K562 (cell line): ENCODE data around the gene CHMP5. TPM values are rescaled to one million over a fixed set of nuclear protein-coding genes. Genes with fewer than 3 reads are reported as not detected.
A peak's percentile ranks its signal among the peaks of the same experiment; 100 is the strongest.

ENCODE experiments used
- CBFB ChIP-seq: sonication (generic); formaldehyde crosslinking; IDR thresholded peaks from 2 replicates; pipeline ENCODE4 v1.4.0; 2020; ENCODE audit warnings: mild to moderate bottlenecking, missing genetic modification reagents
- HCFC1 ChIP-seq: IDR thresholded peaks from 2 replicates; pipeline ENCODE4 v1.6.1; 2012; ENCODE audit warnings: low read depth, low read length, improper control_type of control experiment
- JUND ChIP-seq, 2 experiments: IDR thresholded peaks; 2 replicates in 1 of 2; 3 replicates in 1 of 2; pipeline ENCODE4 v1.6.1; 2011; ENCODE audit warnings: borderline replicate concordance in 2 of 2, low read depth in 2 of 2, low read length in 2 of 2, improper control_type of control experiment in 1 of 2, missing biosample characterization in 1 of 2, missing genetic modification characterization in 1 of 2, missing genetic modification reagents in 1 of 2
- KDM5B ChIP-seq: fragments of 200-600 bp; sonication (generic); IDR thresholded peaks from 2 replicates; pipeline ENCODE4 v1.6.1; 2012; ENCODE audit warnings: low read depth, mild to moderate bottlenecking, moderate library complexity, low read length, control low read depth, inconsistent platforms; ENCODE audit not compliant: insufficient replicate concordance
- PHF8 ChIP-seq: fragments of 200-600 bp; sonication (generic); IDR thresholded peaks from 2 replicates; pipeline ENCODE4 v1.6.1; 2012; ENCODE audit warnings: mixed run types, mild to moderate bottlenecking, inconsistent platforms, low read length, moderate library complexity, borderline replicate concordance
- PML ChIP-seq: IDR thresholded peaks from 2 replicates; pipeline ENCODE4 v1.6.1; 2012; ENCODE audit warnings: low read length, inconsistent platforms
- POLR2G ChIP-seq: fragments of 200-400 bp; formaldehyde crosslinking; IDR thresholded peaks from 2 replicates; pipeline ENCODE4 v1.6.1; 2017; ENCODE audit warnings: low read depth, mild to moderate bottlenecking, antibody characterized with exemption, low read length, moderate library complexity
- RBFOX2 ChIP-seq: fragments of 200-400 bp; formaldehyde crosslinking; IDR thresholded peaks from 2 replicates; pipeline ENCODE4 v1.6.1; 2017; ENCODE audit warnings: low read depth, mild to moderate bottlenecking, low read length, moderate library complexity
- SIRT6 ChIP-seq: IDR thresholded peaks from one replicate; pipeline ENCODE4 v1.6.1; 2012; ENCODE audit warnings: low read depth, mild to moderate bottlenecking, control low read depth, inconsistent platforms, low read length, moderate library complexity
- ZBTB7A ChIP-seq: IDR thresholded peaks from 2 replicates; pipeline ENCODE4 v1.6.1; 2011; ENCODE audit warnings: low read depth, mild to moderate bottlenecking, low read length, moderate library complexity, borderline replicate concordance; ENCODE audit not compliant: control insufficient read depth
- ZFX ChIP-seq: sonication (generic); formaldehyde crosslinking; IDR thresholded peaks from 2 replicates; pipeline ENCODE4 v1.8.0; 2022; ENCODE audit warnings: mild to moderate bottlenecking, missing genetic modification reagents, moderate library complexity
- ZNF174 ChIP-seq: fragments of 250-450 bp; sonication (Bioruptor Pico); IDR thresholded peaks from 2 replicates; pipeline ENCODE4 v1.4.0; 2020; ENCODE audit warnings: mild to moderate bottlenecking
- ZNF780A ChIP-seq: fragments of 250-450 bp; sonication (Bioruptor Pico); IDR thresholded peaks from 2 replicates; pipeline ENCODE4 v1.5.0; 2021; ENCODE audit warnings: mild to moderate bottlenecking
- polyA plus RNA-seq, 8 experiments: library from polyadenylated mRNA; depleted of rRNA in 4 of 8; stranded (reverse) in 5 of 8; unstranded in 3 of 8; fragments of >200 nt; fragmentation: Nextera tagmentation in 2 of 8; fragmentation: Illumina TruSeq in 1 of 8; extraction: Ambion mirVana in 2 of 8; extraction: Trizol in 1 of 8; gene quantifications; 2 replicates each; pipeline versions ENCODE4 v1.2.1 to v1.2.3, GENCODE V29; 2011 to 2014; ENCODE audit warnings: inconsistent platforms in 1 of 8, missing spikeins in 1 of 8
- total RNA-seq, 7 experiments: library from RNA; depleted of rRNA in 6 of 7; stranded (reverse); fragments of >200 nt in 6 of 7; fragmentation: Illumina TruSeq in 2 of 7; extraction: Trizol in 2 of 7; gene quantifications; 2 replicates each; pipeline versions ENCODE4 v1.2.1 to v1.2.3, GENCODE V29; 2011 to 2021; ENCODE audit warnings: low replicate concordance in 1 of 7
- TF ChIP-seq, protein P1 (sequence below), 2 experiments: IDR thresholded peaks; 2 replicates each; pipeline ENCODE4 v1.6.1; 2011; ENCODE audit warnings: borderline replicate concordance in 1 of 2, control low read depth in 1 of 2, low read depth in 1 of 2, low read length in 1 of 2, mild to moderate bottlenecking in 1 of 2, mixed read lengths in 1 of 2, moderate library complexity in 1 of 2; ENCODE audit not compliant: insufficient read depth in 1 of 2, insufficient read length in 1 of 2, poor library complexity in 1 of 2, severe bottlenecking in 1 of 2; ENCODE audit errors: extremely low read depth in 1 of 2
- TF ChIP-seq, protein P2 (sequence below): fragments of 150-350 bp; IDR thresholded peaks from 2 replicates; pipeline ENCODE4 v1.6.1; 2014; ENCODE audit warnings: low read depth, mild to moderate bottlenecking, low read length, borderline replicate concordance
- TF ChIP-seq, protein P3 (sequence below), 2 experiments: fragments of 450-650 bp in 1 of 2; sonication (generic) in 1 of 2; formaldehyde crosslinking in 1 of 2; IDR thresholded peaks in 1 of 2; conservative IDR thresholded peaks in 1 of 2; 2 replicates each; pipeline versions ENCODE4 v1.6.1 to v1.8.1; 2016 to 2023; ENCODE audit warnings: mild to moderate bottlenecking in 2 of 2, moderate library complexity in 2 of 2, inconsistent platforms in 1 of 2, missing genetic modification reagents in 1 of 2
- TF ChIP-seq, protein P4 (sequence below), 3 experiments: IDR thresholded peaks in 2 of 3; conservative IDR thresholded peaks in 1 of 3; 2 replicates each; pipeline ENCODE4 v1.5.1; 2011 to 2012; ENCODE audit warnings: low read length in 3 of 3, mild to moderate bottlenecking in 3 of 3, control low read depth in 2 of 3, improper control_type of control experiment in 1 of 3, inconsistent platforms in 1 of 3, low read depth in 1 of 3, mixed read lengths in 1 of 3, moderate library complexity in 1 of 3; ENCODE audit not compliant: insufficient read depth in 2 of 3

The CHMP5 gene
- total and polyA plus RNA-seq, 9 of the 15 experiments (the other 6 are each of a cell fraction or from before 2014, with no cell fraction given): 36.0 to 105 (median 54.9) TPM

DNA sequence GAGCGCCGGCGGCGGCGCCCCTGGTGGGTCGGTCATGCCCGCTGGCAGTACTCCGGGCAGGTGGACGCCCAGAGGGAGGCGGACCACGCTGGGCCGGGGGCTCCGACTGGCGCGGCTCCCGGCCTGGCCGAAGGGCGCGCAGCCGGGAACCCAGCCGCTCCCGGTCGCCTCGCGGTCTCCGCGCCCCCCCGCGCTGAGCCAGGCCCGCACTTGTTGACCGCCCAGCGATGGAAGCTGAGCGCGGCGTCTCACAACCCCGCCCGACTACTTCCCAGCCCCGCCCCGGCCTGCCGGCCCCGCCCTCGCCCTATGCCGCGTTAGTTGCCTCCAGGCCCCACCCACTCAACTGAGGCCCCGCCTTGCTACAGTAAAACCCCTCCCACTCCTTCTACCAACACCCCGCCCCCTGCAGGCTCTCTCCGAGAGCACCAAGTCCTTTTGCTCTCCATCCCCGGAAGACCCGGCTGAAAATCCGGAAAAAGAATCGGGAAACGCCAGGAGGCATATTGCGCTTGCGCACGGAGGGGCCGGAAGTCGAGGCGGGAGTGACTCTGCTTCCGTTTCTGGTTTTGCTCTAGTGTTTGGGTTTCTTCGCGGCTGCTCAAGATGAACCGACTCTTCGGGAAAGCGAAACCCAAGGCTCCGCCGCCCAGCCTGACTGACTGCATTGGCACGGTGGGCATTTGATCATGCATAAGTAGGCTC is at the start of gene CHMP5, which contains the start of gene BAG1 (continued):
- TF ChIP-seq, protein P1, sequence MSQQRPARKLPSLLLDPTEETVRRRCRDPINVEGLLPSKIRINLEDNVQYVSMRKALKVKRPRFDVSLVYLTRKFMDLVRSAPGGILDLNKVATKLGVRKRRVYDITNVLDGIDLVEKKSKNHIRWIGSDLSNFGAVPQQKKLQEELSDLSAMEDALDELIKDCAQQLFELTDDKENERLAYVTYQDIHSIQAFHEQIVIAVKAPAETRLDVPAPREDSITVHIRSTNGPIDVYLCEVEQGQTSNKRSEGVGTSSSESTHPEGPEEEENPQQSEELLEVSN (IDR thresholded peaks at IDR 0.05; ENCODE audit: borderline replicate concordance in 1 of 2, extremely low read depth in 1 of 2, insufficient read depth in 1 of 2, insufficient read length in 1 of 2, low read depth in 1 of 2, low read length in 1 of 2, poor library complexity in 1 of 2, severe bottlenecking in 1 of 2): peak in 1 of 2 experiments; percentile 20
- peak; percentile 53 for TF ChIP-seq ZFX (CRISPR knock-in tag)
- 0 out of 2 replicates have a peak, but pooled peaks have one; percentile 27 for TF ChIP-seq JUND (IDR thresholded peaks at IDR 0.05; ENCODE audit: borderline replicate concordance, low read depth, low read length)
- no peak for TF ChIP-seq JUND (tag; IDR thresholded peaks at IDR 0.05; ENCODE audit: borderline replicate concordance, low read depth, low read length)
- peak; percentile 93 for TF ChIP-seq POLR2G
- TF ChIP-seq CBFB (CRISPR knock-in tag): no peak
- TF ChIP-seq, protein P2, sequence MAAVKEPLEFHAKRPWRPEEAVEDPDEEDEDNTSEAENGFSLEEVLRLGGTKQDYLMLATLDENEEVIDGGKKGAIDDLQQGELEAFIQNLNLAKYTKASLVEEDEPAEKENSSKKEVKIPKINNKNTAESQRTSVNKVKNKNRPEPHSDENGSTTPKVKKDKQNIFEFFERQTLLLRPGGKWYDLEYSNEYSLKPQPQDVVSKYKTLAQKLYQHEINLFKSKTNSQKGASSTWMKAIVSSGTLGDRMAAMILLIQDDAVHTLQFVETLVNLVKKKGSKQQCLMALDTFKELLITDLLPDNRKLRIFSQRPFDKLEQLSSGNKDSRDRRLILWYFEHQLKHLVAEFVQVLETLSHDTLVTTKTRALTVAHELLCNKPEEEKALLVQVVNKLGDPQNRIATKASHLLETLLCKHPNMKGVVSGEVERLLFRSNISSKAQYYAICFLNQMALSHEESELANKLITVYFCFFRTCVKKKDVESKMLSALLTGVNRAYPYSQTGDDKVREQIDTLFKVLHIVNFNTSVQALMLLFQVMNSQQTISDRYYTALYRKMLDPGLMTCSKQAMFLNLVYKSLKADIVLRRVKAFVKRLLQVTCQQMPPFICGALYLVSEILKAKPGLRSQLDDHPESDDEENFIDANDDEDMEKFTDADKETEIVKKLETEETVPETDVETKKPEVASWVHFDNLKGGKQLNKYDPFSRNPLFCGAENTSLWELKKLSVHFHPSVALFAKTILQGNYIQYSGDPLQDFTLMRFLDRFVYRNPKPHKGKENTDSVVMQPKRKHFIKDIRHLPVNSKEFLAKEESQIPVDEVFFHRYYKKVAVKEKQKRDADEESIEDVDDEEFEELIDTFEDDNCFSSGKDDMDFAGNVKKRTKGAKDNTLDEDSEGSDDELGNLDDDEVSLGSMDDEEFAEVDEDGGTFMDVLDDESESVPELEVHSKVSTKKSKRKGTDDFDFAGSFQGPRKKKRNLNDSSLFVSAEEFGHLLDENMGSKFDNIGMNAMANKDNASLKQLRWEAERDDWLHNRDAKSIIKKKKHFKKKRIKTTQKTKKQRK: no peak
- TF ChIP-seq RBFOX2: peak; percentile 91
- TF ChIP-seq, protein P3, sequence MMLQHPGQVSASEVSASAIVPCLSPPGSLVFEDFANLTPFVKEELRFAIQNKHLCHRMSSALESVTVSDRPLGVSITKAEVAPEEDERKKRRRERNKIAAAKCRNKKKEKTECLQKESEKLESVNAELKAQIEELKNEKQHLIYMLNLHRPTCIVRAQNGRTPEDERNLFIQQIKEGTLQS (IDR thresholded peaks at IDR 0.05): no peak
- TF ChIP-seq, protein P3 (CRISPR knock-in tag; conservative IDR thresholded peaks at IDR 0.05): no peak
- no peak for TF ChIP-seq SIRT6
- TF ChIP-seq HCFC1: peak; percentile 61
- TF ChIP-seq KDM5B: peak; percentile 50
- TF ChIP-seq PML: 0 out of 2 replicates have a peak, but pooled peaks have one; percentile 9
- TF ChIP-seq, protein P4, sequence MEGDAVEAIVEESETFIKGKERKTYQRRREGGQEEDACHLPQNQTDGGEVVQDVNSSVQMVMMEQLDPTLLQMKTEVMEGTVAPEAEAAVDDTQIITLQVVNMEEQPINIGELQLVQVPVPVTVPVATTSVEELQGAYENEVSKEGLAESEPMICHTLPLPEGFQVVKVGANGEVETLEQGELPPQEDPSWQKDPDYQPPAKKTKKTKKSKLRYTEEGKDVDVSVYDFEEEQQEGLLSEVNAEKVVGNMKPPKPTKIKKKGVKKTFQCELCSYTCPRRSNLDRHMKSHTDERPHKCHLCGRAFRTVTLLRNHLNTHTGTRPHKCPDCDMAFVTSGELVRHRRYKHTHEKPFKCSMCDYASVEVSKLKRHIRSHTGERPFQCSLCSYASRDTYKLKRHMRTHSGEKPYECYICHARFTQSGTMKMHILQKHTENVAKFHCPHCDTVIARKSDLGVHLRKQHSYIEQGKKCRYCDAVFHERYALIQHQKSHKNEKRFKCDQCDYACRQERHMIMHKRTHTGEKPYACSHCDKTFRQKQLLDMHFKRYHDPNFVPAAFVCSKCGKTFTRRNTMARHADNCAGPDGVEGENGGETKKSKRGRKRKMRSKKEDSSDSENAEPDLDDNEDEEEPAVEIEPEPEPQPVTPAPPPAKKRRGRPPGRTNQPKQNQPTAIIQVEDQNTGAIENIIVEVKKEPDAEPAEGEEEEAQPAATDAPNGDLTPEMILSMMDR (IDR thresholded peaks at IDR 0.05 in 2 of 3, conservative IDR thresholded peaks at IDR 0.05 in 1 of 3; ENCODE audit: insufficient read depth in 2 of 3, low read depth in 1 of 3, low read length in 3 of 3): peak in 2 of 3 experiments; percentile 20 to 28; a peak in 3 of 6 replicates
- peak; percentile 74; the same call in 1 of the 2 replicates for TF ChIP-seq PHF8
- TF ChIP-seq ZNF780A (CRISPR knock-in tag): no peak
- TF ChIP-seq ZNF174 (CRISPR knock-in tag): no peak
- TF ChIP-seq ZBTB7A: no peak
